Activated CD4-positive, alpha-beta T cell treated with anti-CD3 and anti-CD28 coated beads, Interleukin-2, amount 50 U/mL, for 48 hours (primary cell): Measurements from ENCODE around the gene TIMMDC1.
"Not testable (repeated sequence)": the region's sequence is repeated elsewhere in the genome, so short reads cannot be mapped to it uniquely, and the experiment has no call there.

Source experiments
- DNase-seq, 2 experiments: peaks; one replicate each; pipeline ENCODE4 v3.0.0-alpha.2; 2020

TIMMDC1 gene

DNA sequence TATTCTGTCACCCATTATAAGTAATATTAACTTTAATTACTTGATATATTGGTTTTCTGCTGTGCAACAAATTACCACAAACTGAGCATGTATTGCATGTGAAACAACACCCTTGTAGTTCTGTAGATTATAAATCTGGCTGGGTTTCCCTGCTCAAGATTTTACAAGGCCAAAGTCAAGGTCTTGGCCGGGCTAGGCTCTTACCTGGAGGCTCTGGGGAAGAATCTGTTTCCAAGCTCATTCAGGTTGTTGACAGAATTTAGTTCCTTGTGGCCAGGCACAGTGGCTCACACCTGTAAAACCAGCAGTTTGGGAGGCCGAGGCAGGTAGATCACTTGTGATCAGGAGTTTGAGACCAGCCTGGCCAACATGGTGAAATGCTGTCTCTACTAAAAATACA is 16.3 kb downstream of the TIMMDC1 start:
- DNase-seq = no peak

DNA sequence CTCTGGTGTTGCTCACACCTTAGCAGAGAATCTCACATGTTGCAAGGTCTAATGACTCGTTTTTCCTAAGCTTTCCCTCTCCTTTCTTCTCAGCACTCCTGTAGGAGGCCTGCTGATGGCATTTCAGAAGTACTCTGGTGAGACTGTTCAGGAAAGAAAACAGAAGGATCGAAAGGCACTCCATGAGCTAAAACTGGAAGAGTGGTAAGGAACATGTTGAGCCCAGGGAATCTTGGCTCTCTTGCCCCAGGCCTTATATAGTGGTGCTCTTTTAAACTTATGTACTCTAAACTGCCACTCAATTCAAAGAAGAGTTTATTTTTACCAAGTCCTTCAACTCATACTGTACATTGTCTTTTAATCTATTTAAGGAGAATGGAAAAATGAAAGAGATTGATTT is 18.8 kb downstream of the TIMMDC1 start:
- no peak for DNase-seq

DNA sequence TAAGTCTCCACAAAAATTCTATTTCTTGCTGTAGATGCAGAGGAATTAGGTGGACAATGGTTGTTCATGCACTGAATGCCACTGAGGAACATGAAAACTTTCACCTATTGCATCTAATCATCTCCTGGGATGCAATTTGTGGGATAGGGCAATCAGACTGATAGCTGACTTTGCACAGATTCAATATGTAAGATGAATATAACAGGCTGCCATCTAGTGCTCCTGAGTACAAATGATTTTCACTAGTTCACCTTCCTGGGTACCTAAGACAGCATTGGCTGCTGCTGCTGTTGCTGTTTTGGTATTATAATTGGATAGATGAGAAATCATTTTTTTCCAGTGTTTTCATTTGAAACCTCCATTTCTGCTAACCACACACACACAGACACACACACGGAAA is 19.7 kb downstream of the TIMMDC1 start:
- DNase-seq = no peak

DNA sequence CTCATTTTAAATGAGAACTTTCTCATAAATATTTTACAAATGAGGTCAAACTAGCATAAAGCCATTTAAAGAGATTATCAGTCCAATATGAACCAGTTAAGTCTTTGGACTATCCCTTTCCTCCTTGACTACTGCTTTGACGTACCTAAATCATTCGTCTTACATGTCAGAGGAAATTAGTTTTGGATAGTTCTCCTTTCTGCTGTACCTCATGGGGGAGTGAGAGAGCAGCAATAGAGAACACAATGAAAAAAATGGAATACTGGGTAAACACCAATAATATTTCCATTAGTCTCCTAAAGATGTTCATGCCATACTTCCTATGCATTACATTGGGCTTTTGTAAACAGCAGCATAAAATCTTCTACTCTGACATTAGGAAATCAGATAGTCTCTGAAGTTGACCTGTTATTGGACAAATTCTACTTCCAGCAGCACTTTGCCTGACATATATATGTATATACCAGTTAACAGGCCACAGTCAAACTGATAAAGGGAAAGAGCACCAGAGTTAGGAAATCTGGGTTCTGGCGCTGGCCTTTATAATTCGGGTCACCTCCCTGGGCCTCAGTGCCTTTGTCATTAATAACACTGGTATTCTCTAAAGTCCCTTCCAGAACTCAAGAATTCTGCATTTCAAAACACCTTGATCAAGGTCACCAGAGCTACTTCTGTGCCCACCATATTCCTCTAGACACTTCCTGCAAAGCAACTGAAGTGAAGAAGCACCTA is 26.8 kb downstream of the TIMMDC1 start:
- DNase-seq = no peak

DNA sequence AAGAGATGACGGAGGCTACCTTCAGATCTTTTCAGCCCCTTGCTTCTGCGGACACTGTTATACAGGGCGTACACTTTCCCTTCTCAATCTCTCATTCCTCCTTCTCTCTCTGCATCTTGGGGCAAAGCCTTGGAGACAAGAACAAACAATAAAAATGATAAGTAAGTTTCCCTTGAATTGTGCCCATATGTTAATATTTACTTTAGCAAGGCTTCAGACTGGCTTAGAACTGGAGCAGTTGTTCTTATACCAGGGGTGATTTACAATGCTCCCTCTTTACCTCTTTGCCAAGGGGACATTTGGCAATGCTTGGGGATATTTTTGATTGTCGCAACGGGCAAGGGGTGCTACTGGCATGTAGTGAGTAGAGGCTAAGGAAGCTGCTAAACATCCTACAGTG is 29.4 kb downstream of the TIMMDC1 start:
- no peak for DNase-seq

DNA sequence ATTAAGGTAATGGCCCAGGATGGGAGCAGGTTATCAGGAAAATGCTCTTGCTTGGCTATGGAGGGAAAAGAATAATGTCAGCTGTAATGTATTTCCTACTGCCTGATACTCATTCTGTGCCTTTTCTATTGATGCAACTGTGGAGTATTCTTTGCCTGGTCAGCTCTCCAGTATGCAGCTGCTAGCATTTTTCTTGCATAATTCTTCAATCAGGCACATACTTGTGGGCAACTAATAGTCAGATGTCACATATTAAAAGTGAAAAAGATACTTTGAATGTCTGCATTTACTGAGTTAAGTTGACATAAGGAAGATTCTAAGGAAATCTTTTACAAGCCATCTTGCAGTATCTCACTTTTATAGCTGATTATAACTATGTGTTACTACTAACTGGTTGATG is 31.5 kb downstream of the TIMMDC1 start:
- DNase-seq = no peak

DNA sequence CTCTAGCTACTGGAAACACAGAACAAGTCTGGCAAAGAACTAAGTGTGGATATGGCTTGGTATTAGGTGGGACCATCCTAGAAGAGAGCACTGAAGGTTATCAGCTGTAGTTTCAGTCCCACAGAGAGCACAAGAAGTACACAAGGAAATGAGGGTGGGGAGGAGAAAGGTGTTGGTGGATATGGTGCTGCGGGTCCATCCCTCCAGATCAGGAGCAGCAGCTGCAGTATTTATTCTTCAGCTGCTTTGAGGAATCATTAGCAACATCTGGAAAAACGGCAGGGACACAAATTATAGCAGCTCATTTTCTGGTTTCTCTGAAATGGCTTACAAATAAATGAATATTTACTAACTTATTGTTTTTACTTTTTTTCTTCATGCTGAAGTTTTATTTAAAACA is 32.1 kb downstream of the TIMMDC1 start:
- no peak for DNase-seq

DNA sequence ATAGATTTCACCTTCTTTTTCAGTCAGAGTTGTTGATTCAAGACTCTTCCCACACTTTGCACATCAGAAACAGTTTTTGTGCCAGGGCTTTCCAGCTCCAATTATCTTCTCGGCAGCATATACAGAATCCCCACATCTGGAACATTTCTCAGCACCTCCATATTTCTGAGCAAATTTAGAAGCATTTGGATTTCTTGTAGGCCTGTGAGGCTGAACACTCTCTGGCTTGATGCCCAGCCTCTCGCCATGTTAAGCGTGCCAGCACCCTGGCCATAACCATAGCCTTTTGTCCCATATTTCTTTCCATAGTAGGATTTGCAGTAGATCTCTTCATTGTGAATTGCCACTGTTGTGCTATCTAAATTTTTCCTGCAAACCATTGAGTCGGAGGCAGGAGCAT is 32.8 kb downstream of the TIMMDC1 start:
- DNase-seq = no peak

DNA sequence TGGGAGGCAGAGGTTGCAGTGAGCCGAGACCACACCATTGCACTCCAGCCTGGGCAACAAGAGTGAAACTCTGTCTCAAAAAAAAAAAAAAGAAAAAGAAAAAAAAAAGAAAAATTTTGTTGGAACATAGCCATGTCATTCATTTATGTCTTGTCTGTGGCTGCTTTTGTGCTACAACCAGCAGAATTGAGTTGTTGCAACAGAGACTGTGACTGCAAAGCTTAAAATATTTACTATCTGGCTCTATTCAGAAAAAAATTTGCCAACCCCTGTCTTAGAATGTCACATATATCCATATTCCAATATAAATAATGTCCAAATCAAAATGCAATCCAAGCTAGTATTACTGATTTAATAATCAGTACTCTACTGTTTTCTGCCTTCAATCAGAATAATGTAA is 35.9 kb downstream of the TIMMDC1 start:
- no peak for DNase-seq

DNA sequence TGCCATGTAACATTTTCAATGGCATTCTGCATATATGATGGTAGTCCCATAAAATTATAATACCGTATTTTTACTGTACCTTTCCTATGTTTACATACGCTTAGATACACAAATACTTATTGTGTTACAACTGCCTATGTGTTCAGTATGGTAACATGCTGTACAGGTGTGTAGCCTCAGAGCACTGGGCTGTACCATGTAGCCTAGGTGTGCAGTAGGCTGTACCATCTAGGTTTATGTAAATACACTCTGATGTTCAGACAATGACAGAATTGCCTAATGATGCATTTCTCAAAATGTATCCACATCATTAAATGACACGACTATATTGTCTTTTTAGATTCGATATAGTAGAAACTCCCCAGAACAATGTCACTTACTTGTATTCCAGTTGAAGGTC is 38.4 kb downstream of the TIMMDC1 start:
- no peak for DNase-seq

DNA sequence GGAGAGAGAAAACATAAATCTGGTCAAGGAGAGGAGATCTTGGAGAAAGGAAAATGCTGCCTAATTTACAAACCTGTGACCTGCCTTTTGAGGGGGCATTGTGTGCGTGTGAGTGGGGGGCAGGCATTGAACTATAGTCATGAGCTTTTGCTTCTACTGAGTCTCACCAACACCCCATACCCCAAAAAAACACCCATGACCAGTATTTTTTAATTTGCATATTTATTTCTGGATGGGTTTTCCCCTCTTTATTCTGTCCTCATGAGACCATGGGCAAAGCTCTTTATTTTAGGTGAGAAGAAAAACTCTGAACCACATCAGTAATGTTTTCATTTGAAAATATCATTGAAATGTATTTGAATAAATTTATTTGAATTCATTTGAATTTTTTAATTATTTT is 40.4 kb downstream of the TIMMDC1 start:
- no peak for DNase-seq

DNA sequence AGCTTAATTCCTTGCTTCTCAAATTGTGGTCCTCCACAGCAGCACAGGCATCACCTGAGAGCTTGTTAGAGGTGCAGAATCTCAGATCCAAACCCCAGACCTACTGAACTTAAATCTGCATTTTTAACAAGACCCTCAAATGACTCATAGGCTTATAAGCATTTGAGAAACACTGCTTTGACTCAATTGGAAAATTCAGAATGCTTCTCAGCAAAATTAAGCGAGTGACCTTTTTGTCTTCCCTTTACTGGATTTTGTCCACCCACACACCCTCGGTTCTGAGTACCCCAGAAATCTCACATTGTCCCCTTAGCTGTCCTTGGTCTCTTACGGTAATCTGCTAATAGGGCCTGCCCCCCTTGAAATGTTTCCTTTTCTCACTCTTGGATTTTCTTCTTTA is 43.2 kb downstream of the TIMMDC1 start:
- DNase-seq = no peak

DNA sequence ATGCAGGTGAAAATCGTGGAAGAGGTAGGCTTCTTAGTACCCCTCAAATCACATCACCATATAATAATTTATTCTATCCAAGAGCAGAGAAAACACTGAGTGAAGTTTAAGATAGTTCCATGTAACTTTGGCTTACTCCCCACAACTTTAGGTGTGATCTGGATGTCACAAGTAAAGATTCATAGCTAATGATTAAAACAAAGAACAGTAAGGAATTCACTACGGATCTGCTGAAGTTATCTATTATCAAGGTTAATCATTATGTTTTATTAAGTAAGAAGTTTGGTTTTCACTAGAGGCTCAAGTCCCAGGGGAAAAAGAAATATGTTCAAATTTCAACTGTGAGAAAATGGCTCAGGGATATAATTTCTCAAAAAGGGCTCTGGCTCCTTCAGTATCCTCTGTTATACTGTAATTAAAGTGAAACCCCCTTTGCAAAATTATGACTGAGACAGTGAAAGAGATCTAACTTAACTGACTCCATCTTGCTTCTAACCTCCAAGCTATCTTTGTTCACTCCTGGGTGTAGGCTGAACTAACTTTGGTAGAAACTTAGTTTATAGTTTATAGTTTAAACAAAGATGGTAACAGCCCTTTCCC is 43.9 kb downstream of the TIMMDC1 start:
- no peak for DNase-seq

DNA sequence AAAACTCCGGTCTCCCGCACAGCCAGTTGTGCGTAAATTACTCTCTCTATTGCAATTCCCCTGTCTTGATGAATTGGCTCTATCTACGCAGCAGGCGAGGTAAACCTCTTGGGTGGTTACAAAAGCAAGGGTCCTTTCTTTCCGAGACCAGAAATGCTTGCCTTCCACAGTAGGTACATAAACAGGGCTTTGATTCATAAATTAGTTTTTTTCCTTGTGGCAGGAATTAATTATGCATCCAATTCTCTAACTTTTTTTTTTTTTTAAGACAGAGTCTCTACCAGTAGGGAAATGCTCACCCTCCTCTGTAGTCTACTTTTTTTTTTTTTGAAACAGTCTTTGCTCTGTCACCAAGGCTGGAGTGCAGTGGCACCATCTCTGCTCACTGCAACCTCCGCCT is 44.8 kb downstream of the TIMMDC1 start:
- no peak for DNase-seq

DNA sequence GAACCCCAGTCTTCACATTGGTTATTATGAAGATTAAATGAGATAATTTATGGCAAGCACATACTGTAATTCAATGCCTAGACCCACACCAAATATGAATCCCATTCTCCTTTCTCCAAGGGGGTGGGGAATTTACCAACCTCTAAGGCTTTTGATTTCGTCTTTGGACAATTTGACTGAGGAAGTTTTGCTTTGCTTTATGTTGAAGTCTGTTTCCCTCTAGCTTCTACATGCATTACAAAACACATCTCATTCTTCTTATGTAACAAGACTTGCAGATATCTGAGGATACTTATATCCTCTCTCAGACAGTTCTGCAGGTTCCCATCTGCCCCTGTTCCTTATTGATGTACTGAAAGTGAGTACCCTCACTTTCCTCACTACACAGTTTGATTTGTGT is 48.9 kb downstream of the TIMMDC1 start:
- DNase-seq = no peak

DNA sequence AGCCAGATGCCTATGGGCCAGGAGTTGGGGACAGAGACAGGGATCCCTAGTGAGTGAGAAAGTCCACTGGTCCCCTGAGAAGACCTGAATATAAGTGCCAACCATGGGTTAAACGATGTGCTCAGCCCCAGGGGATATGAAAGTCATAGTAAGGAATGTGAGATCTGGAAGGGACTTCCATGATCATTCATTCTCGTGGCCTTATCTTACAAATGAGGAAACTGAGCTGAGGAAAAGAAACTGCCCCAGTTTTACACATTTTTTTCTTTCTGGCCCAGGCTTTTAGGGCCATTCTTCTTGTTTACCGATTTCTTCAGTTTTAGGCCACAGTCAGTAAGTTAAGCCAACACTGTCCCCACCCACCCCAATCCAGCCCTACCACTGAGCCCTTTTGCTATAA is 50.0 kb downstream of the TIMMDC1 start:
- DNase-seq = no peak

DNA sequence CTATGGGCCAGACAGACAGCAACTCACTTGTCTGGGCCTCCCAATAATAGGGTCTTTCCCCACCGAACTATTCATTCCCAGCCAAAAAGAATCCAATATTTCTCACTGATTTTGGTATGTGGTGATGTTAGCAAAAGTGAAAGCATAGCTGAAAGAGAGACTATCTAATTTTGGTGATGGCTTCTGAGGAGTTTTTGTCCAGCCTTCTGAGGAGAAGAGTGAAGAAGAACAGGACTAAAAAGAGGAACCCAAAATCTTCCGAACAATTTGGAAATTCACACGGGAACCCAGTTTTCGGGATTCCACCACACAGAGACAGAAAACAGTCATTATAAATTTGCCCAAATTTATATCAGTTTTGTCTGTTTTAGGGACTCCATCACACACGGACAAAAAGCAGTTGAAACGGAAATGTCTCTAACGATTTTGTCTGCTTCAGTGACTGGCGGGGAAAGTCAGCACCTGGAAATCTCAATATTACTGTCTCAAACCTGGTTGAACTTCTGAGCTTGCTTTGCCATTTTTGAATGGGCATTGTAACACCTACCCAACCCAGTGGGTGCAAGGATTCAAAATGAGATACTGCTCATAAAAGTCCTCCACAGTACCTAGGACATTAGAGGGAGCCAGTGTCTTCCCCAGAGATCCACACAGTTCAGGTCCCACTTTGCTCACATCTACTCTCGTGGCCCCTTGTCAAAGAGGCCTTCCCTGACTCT is 52.0 kb downstream of the TIMMDC1 start:
- no peak for DNase-seq

DNA sequence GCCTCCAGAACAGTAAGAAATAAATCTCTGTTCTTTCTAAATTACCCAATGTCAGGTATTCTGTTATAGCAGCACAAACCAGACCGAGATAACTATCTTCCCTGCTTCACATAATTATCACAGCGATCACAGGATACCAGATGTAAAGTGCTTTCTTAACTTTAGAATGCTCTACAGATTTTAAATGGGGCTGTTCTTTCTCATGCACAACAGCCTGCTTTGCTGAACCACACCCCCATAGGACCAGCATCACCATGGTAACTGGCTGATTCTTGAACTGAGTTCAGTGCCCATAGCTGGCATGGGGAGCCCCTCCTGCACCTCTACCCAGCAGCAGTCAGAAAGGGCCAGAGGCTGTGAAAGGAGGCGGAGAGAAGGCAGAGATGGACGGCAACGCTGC is 53.3 kb downstream of the TIMMDC1 start:
- DNase-seq = no peak

DNA sequence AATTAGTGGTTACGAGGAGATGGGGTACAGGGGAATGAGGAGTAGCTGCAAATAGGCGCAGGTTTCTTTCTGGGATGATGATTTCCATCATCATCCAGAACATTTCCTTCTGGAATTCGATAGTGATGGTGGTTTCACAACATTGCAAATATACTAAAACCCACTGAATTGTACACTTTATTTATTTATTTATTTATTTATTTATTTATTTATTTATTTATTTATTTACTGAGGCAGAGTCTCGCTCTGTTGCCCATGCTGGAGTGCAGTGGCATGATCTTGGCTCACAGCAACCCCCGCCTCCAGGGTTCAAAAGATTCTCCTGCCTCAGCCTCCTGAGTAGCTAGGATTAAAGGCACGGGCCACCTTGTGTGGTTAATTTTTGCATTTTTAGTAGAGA is 54.6 kb downstream of the TIMMDC1 start:
- DNase-seq = not testable (repeated sequence)

DNA sequence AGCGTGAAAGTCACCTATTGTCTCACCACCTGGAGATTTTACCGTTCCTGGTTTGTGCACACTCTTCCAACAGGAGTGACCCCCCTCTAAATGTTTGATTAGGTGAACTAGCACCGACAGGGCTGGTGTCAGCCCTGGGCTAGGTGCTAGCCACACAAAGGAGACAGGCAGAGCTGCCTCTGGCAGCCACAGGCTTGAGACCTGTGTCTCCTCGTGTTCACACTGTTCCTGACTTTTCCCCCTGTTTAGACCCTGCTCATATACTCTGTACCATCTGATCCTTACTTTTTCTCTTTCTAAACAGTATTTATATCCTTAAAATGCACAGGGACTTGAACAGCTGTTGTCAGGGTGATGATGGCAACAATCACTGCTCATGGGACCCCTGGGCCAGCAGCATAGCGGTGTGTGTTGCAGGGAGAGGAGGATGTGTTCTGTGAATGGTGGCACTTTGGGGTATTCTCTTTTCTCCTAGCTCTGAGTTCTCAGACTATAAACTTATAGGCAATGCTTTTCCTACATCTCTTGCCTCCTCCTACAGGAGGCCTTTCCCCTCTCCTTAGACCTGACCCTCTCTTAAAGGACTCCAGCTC is 55.6 kb downstream of the TIMMDC1 start:
- DNase-seq = no peak

DNA sequence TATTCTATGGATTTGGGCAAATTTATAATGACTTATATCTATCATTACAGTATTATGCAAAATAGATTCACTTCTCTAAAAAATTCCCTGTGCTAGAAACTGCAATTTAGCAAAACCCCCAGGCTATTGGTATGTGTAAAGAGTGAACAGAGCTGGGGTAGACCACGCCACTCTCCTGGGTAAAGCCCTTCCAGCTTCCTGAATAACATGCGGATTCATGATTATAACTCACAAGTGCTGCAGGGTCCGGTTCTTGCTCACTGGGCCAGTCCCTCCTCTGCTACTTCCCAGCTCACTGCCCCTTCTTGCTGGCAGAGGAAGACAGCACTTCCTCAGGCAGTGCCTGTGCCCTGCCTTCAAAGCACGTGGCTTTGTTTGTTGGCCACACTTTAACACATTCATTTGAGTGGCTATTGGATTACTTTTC is 57.0 kb downstream of the TIMMDC1 start:
- DNase-seq = no peak

DNA sequence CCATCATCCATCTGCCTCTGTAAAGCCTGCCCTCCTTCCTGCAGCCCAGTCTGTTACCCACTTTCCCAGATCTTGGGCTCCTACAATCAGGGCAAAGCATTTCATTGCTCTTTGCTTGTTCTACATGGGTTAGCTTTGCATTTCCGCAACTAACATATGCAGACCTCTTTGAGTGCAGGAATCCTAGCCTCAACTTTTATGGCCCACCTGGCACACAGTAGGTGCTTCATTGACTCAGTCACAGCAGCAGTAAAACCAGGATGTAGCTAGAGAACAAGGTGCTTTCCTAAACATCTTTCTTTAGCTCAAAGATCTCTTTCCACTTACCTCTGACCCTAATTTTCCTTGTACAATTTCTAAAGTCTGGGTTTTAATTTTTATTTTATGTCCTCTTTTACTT is 57.6 kb downstream of the TIMMDC1 start:
- no peak for DNase-seq

DNA sequence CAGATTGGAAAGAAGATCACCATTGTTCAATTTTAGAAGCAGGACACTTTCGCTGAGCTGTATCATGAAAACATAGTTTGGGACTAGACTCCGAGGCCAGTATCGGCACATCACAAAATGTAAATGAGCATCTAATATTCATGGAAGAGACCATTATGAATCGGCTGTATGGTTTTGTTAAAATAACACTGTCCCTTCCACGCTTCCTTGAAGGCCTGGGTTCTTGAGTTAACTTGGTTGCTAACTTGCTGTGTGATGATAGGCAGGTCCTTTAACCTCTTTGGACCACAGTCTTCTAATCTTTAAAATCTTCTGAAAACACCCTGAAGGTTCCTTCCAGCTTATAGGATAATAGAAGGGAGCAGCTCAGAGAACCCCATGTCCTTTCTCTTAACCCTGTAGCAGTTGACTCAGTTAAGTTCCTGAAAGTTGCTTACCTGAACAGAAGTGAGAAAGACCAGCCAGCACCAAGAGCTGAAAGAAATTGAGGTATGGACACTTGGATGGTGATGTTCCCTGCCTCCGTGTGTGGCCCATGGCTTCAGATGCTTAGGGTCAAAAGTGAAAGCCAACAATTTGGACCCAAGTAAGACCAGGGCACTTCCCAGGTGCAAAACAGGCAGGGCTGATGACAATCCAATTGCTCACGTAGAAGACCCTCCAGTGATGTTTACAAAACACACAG is 59.0 kb downstream of the TIMMDC1 start:
- DNase-seq = no peak
